ENCODE data around the gene FGL2. TPM values are rescaled to one million over a fixed set of nuclear protein-coding genes. Genes with fewer than 3 reads are reported as not detected.

Gene FGL2
- total RNA-seq, 2 experiments from 2014 or later, result 1.5 to 1.6 TPM

GRCh38 chr7:77217474-77218185 lies 18.0 kb upstream of the FGL2 start:
- peaks cover 0 to 6% of the 10 kb centered on the region in 2 experiments for H3K9me3 ChIP-seq (ENCODE audit: control insufficient read depth in 1 of 2, insufficient read depth in 1 of 2, low read length in 2 of 2)
- ChIA-PET POLR2A (no interaction called here), CTCF (interaction anchor here (0.7 to 1.3 kb wide), 2 partner anchors 30 to 285 kb away, joined by 3 read pairs; no protein-coding TSS in a partner anchor)
- H3K36me3 Mint-ChIP-seq (ENCODE audit: low read depth), result peaks cover 6% of the 10 kb centered on the region
- intact Hi-C loops (cut with DNase I, micrococcal nuclease), result no loop called here
- H3K27ac Mint-ChIP-seq, result no peak overlapping the region
- H3K36me3 ChIP-seq (ENCODE audit: insufficient read depth, low read length), result no peaks in the 10 kb centered on the region
- no peaks in the 10 kb centered on the region for H3K27me3 Mint-ChIP-seq
- H3K4me1 Mint-ChIP-seq (ENCODE audit: low read depth), result peaks cover 15% of the 10 kb centered on the region
- ATAC-seq (ENCODE audit: poor library complexity), result no peak
- H3K27me3 ChIP-seq (ENCODE audit: control insufficient read depth in 1 of 2, insufficient read depth in 2 of 2, low read length in 2 of 2), result no peaks in the 10 kb centered on the region
- no peak overlapping the region for H3K27ac ChIP-seq (ENCODE audit: low read depth in 1 of 2, low read length in 2 of 2)
- no peak overlapping the region for H3K4me3 Mint-ChIP-seq
- TF ChIP-seq CTCF (IDR thresholded peaks at IDR 0.05), result no peak
- peaks cover 5% of the 10 kb centered on the region for H3K4me1 ChIP-seq (ENCODE audit: insufficient read depth, low read length)
- H3K4me3 ChIP-seq (ENCODE audit: low read length), result no peak overlapping the region
- no peak for DNase-seq
- no peaks in the 10 kb centered on the region for H3K9me3 Mint-ChIP-seq

GRCh38 chr7:77216181-77216845 lies 16.7 kb upstream of the FGL2 start:
- Histone ChIP-seq H3K4me1 (ENCODE audit: insufficient read depth, low read length) (no peaks in the 10 kb centered on the region), H3K36me3 (ENCODE audit: insufficient read depth, low read length) (no peaks in the 10 kb centered on the region), H3K27me3 (ENCODE audit: control insufficient read depth in 1 of 2, insufficient read depth in 2 of 2, low read length in 2 of 2) (no peaks in the 10 kb centered on the region), H3K9me3 (ENCODE audit: control insufficient read depth in 1 of 2, insufficient read depth in 1 of 2, low read length in 2 of 2) (peaks cover 0 to 6% of the 10 kb centered on the region in 2 experiments), H3K27ac (ENCODE audit: low read depth in 1 of 2, low read length in 2 of 2) (no peak overlapping the region), H3K4me3 (ENCODE audit: low read length) (no peak overlapping the region)
- no peak for TF ChIP-seq CTCF (IDR thresholded peaks at IDR 0.05)
- H3K4me3 Mint-ChIP-seq, result no peak overlapping the region
- peaks cover 5% of the 10 kb centered on the region for H3K36me3 Mint-ChIP-seq (ENCODE audit: low read depth)
- peaks cover 2% of the 10 kb centered on the region for H3K4me1 Mint-ChIP-seq (ENCODE audit: low read depth)
- H3K9me3 Mint-ChIP-seq, result no peaks in the 10 kb centered on the region
- CTCF ChIA-PET, result interaction anchor here (1.3 kb wide), 1 partner anchor 31 kb away, joined by 3 read pairs; no protein-coding TSS in a partner anchor
- ATAC-seq (ENCODE audit: poor library complexity) (no peak), DNase-seq (no peak)
- no peak overlapping the region for H3K27ac Mint-ChIP-seq
- POLR2A ChIA-PET, result interaction anchor here (0.6 kb wide), 1 partner anchor 626 kb away, joined by 3 read pairs; no protein-coding TSS in a partner anchor
- intact Hi-C loops (cut with DNase I, micrococcal nuclease), result no loop called here
- H3K27me3 Mint-ChIP-seq, result no peaks in the 10 kb centered on the region

GRCh38 chr7:77209479-77210139 lies 10.0 kb upstream of the FGL2 start:
- Mint-ChIP-seq H3K4me1 (ENCODE audit: low read depth) (no peaks in the 10 kb centered on the region), H3K36me3 (ENCODE audit: low read depth) (peaks cover 21% of the 10 kb centered on the region), H3K4me3 (no peak overlapping the region), H3K27me3 (no peaks in the 10 kb centered on the region), H3K9me3 (peaks cover 8% of the 10 kb centered on the region), H3K27ac (no peak overlapping the region)
- no peak for ATAC-seq (ENCODE audit: poor library complexity)
- TF ChIP-seq CTCF (IDR thresholded peaks at IDR 0.05), result no peak
- DNase-seq, result no peak
- H3K4me1 ChIP-seq (ENCODE audit: insufficient read depth, low read length), result no peaks in the 10 kb centered on the region
- no peaks in the 10 kb centered on the region for H3K27me3 ChIP-seq (ENCODE audit: control insufficient read depth in 1 of 2, insufficient read depth in 2 of 2, low read length in 2 of 2)
- ChIA-PET CTCF (no interaction called here), POLR2A (interaction anchor here (1.6 kb wide), 1 partner anchor 10 kb away, joined by 6 read pairs; the partner anchor contains the start of gene FGL2)
- no peak overlapping the region for H3K4me3 ChIP-seq (ENCODE audit: low read length)
- no peak overlapping the region for H3K27ac ChIP-seq (ENCODE audit: low read depth in 1 of 2, low read length in 2 of 2)
- H3K36me3 ChIP-seq (ENCODE audit: insufficient read depth, low read length), result no peaks in the 10 kb centered on the region
- H3K9me3 ChIP-seq (ENCODE audit: control insufficient read depth in 1 of 2, insufficient read depth in 1 of 2, low read length in 2 of 2), result peaks cover 14 to 16% of the 10 kb centered on the region in 2 experiments
- intact Hi-C loops (cut with DNase I, micrococcal nuclease), result no loop called here
